ENCODE data around the gene TWIST2.

TWIST2 gene

DNA sequence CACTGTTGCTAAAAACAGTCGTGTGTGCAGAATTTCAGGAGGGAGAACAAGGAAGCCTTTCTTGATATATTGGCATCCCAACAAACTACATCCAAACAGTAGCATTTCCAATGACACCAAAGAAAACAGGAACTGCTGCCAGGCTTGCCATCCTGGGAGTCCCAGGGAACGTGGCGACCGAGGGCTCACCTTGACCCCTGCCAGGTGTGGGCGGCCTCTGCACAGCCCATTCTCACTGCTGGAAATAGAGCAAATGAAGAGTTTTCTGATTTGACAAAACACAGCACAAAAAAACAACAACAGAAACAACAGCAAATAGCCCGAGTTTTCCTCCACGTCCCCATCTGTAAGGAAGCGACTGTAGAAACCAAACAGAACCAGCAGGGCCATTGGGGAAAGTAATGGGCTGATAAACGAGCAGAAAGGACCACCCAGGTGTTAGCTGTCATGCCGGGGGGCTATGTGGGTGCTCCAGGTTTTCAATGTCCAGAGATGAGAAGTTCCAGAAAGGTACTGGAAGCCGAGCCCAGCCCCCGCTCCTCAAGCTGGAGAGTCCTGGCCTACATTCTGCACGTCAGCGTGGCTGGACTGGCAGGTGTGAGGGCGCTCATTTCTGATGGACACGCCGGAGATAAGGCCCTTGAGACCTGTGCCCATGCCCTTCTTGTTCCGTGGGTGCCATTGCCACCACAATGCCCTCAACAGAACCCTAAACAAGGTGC, 80.8 kb downstream of the TWIST2 start:
- FAIRE-seq (no peak), DNase-seq (ENCODE audit: insufficient read length, low spot score) (no peak)
- TF ChIP-seq, protein P1, sequence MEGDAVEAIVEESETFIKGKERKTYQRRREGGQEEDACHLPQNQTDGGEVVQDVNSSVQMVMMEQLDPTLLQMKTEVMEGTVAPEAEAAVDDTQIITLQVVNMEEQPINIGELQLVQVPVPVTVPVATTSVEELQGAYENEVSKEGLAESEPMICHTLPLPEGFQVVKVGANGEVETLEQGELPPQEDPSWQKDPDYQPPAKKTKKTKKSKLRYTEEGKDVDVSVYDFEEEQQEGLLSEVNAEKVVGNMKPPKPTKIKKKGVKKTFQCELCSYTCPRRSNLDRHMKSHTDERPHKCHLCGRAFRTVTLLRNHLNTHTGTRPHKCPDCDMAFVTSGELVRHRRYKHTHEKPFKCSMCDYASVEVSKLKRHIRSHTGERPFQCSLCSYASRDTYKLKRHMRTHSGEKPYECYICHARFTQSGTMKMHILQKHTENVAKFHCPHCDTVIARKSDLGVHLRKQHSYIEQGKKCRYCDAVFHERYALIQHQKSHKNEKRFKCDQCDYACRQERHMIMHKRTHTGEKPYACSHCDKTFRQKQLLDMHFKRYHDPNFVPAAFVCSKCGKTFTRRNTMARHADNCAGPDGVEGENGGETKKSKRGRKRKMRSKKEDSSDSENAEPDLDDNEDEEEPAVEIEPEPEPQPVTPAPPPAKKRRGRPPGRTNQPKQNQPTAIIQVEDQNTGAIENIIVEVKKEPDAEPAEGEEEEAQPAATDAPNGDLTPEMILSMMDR (IDR thresholded peaks at IDR 0.05; ENCODE audit: insufficient read depth, missing control alignments): no peak

DNA sequence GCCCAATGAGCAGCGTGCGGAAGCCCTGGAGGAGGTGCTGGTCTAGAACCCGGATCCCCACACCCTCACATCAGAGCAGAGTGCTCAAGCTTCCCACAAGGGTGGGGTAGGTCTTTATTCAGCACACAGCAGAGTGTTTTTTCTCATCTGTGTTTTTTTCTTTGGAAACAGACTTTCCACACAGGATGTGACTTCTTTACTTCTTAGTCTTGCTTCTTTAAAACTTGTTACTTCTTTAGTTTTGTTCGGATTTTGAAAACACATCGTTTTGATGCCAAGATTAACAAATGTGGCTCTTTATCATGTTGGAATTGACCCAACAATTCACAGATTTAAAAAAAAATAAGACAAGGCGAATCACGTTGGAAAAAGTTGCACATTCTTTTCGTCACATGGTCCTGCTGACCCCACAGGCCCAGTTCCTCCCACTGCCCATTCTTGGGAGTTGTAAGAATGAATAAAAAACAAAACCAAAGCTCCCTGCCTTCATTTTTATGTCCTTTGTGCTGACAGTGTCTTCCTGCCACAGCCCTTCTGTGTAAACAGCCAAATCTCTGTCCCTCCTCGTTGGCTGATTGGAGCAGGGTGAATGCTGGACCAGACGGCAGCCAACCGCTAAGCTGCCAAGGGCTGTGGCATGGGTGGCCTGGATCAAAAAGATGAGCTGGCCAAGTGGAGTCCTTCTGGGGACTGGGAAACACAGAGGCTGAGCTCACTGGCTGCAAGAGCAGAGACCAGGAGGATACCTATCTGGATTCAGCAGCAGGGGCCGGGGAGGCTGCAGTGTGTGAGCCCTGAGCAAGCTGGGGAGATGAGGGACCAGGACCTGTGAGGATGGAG, 81.6 kb downstream of the TWIST2 start:
- TF ChIP-seq, protein P1 (IDR thresholded peaks at IDR 0.05; ENCODE audit: insufficient read depth, missing control alignments): no peak
- FAIRE-seq: no peak

DNA sequence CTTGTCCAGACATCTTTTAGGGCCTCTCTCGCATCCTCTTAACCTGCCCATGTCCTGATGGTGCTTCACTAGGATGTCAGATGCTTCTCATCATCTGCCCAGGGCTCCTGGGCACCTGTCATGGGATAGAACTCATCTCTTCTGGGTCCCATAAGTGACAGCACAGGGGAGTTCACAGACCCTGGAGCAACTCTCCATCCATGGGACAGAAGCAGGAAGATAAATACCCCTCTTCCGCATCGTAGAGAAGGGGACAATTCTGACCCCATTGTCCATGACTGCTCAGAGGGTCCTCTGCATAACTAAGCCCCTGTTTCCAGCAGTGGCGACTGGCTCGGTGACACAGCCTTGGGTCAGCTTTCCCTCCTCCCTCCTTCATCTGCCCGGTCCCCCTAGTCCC, 82.3 kb downstream of the TWIST2 start:
- TF ChIP-seq, protein P1 (IDR thresholded peaks at IDR 0.05; ENCODE audit: insufficient read depth, missing control alignments): no peak
- no peak for FAIRE-seq
- DNase-seq (ENCODE audit: insufficient read length, low spot score): no peak

More for the DNA sequence above, 81.6 kb downstream of the TWIST2 start:
- no peak for DNase-seq (ENCODE audit: insufficient read length, low spot score)

DNA sequence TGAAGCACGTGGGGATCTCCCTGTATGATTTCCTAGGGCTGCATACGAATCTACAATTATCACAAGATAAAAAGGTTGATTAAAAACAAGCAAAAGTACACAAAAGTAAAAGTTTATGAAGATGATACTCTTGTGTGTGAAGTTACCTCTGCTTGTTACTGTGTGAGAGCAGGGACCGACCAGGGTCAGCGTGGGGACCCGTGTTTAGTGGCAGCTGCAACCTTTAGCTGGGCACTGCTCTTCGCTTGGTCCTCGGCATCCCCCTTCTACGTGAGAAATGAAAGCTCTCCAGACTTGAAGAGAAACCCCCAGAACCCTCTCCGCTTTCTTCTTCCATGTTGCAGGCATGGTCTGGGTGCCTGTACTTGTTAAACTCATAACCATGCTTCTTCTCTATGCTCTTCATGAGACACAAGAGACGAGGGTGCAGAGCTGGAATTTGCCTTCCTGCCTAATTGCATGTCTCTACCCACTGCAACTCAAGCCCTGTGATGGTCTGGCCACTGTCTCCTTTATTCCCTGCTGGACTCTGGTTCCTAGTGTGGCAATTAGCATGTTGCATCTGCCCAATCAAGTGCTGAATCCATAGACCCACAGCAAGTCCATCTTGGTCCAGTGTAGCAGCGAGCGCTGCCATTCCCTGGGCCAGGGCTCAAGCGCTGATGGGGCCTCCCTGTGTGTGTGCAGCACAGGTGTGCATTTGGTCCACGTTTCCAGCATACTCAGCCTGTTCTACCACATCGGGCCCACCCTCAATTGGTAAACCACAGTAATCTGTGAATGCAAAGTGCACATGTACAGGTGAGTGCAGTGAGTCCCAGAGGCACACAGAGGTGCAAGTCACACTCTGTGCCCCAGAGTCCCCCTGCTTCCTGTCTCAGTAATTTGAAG, 88.5 kb downstream of the TWIST2 start:
- DNase-seq (ENCODE audit: insufficient read length, low spot score): no peak
- TF ChIP-seq, protein P1 (IDR thresholded peaks at IDR 0.05; ENCODE audit: insufficient read depth, missing control alignments): no peak
- no peak for FAIRE-seq

DNA sequence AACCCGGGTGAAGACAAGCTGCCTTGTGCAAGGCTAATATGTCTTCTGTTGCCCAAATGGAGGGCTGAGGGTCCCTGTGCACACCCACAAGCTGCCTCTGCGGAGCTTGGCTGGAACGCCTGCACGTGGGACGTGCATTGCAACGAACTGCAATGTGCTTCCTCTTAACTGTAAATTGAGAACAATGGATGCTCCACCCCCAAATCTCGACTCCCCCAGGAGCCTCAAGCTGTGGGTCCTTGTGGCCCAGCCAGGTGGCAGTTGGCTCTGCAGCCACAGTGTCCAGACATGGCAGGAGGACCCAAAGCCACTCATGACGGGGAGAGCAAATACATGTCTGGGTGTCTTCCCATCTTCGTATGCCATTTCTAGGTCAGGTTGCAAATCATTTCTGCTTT, 90.1 kb downstream of the TWIST2 start:
- TF ChIP-seq, protein P1 (IDR thresholded peaks at IDR 0.05; ENCODE audit: insufficient read depth, missing control alignments): no peak
- DNase-seq (ENCODE audit: insufficient read length, low spot score): no peak
- FAIRE-seq: no peak

DNA sequence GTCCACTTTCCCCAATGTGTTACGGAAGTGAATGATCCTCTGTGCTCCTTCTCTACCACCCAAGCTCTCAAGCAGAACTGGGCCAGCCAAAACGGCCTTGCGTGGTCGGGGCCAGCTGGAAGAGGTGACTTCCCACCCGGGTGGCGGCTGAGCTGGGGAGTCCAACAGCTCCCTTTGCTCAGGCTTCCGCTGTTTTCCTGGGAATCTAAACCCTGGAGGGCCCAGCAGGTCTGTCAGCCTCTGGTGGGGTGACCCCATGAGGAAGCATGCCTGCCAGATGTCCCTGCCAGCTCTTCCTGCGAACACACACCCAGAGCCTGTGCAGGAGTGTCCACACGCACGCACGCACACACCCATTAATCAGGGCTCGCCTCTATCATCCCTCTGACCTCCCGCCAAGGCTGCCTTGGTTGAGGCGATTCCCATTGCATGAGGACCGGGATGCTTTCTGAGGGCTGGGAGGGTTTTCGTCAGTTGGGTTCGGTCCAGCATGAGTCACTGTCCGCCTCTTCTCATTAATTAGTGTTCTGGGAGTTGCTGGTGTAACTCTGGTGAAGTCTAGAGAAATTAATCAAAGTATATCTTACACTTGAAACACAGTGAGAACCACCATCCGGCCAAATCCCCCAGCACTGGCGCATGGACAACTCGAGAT, 90.6 kb downstream of the TWIST2 start:
- DNase-seq (ENCODE audit: insufficient read length, low spot score): no peak
- TF ChIP-seq, protein P1 (IDR thresholded peaks at IDR 0.05; ENCODE audit: insufficient read depth, missing control alignments): no peak
- FAIRE-seq: no peak

Measured in D721Med (cell line).